Measurements from ENCODE around the gene DPP4.

Gene DPP4

DNA sequence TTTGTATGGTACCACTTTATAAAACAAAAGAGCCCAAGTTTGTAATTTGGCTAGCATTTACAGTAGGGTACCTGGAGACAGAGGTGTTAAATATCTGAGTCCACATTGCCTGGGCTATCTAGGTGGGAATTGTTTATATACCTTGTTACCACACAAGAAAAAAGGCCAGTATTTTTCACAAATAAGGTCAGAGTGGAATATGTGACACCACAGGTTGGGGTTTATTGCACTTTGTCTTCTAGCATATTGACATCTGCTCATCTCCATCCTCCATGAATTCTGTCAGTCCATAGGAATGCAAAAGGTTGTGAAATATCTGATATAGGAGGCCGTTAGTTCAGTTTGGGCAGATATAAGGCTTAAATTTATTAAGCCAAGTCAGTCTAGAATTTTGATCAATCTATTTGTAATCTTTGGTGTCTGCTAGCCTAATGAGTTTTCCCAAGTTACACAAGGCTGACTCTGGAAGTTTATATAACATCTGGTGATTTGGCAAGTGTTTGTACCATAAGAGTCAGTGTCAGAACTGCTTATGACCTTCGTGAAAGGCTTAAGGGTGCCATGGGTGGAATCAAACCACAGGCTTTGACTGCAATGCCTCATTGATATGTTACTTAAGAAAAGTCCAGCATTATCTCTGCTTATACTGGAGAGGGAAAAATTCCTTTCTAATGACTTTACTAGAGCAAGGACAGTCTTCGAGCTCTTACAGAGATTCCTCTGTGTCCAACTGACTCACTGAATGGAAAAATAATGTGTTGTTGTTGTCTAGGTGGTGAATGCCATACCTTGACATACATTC is 11.3 kb upstream of the DPP4 start:
- DNase-seq, result no peak

DNA sequence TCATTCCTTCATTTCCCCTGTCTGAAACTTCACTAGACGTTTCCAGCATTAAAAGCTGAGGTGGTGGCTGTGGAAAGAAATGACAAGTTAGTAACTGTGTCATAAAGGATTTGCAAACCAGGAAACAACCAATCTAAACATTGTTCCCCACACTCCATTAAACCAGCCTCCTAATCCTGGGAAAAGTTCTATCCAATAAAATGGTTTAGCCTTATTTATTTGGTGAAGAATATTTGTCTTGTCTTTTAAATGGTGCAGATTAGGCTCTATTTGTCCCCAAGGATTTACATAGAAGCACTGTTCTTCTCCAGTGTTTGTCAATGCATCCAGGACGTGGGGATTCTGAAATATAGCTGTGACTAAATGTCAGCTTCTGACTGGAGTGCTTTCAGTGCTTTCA is 10.5 kb upstream of the DPP4 start:
- no peak for DNase-seq

DNA sequence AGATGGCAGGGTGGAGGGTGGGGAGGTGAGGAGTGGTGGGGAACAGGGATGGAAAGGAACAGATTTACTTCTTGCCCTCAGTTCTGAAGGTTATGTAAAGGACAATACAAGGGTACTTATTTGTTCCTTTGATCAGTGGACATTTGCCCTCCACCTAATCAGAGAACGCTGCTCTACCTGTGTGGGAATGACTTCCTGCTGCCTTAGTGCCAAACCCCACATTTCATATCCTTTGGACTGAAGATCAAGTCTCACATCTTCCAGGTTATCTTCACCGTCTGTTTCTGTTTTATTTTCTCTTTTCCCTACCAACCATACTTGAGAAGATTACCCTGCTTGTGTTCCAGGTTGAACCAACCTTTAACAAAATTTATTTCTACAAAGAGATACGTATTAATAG is 8.7 kb upstream of the DPP4 start:
- no peak for DNase-seq

DNA sequence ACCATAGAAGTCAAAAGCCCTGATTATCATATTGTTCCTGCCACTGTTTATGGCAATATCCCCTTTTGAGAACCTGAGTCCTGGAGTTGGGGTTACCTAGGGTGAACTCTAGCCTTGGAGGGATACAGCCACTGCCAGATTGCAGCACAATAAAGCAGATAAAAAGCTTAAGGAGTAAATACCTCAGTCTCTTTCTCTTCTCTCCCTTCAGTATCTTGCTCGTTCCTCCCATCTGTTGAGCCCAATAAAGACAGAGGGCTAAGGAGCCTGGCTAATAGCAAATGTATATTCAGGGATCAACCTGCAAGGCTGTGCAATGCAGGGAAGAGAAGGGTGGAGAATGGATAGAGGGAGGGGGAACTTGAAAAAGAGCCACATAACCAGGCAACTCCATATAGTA is 8.0 kb upstream of the DPP4 start:
- no peak for DNase-seq

DNA sequence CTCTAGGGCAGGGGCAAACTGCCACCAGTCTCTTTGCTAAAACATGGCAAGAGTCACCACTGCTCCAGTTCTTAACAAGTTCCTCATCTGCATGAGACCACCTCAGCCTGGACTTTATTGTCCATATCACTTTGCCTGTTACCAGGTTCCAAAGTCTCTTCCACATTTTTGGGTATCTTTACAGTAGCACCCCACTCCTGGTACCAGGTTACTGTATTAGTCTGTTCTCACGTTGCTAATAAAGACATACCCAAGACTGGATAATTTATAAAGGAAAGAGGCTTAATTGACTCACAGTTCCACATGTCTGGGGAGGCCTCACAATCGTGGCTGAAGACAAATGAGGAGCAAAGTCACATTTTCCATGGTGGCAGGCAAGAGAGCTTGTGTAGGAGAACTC is 5.5 kb upstream of the DPP4 start:
- DNase-seq, result no peak

DNA sequence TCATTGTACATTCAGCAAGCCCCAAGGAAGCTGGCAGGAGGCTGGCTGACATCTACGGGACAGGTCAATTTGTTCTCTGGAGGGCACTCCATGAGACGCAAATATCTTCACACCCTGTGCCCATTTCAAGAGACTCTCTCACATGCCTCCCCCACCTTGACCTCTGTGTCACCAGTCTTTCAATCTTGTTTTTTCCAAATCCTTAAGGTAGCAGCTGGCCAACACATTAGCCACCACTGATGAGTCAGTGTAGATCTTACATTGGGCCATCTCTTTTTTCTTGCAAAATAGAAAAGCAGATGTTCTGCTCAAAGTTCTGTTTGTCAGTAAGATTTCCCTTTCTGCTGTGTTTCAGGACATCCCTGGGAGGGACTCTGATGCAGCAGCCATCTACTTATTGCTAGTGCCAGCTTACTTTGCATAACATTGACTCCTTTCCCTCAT is 1.7 kb upstream of the DPP4 start:
- no peak for DNase-seq

DNA sequence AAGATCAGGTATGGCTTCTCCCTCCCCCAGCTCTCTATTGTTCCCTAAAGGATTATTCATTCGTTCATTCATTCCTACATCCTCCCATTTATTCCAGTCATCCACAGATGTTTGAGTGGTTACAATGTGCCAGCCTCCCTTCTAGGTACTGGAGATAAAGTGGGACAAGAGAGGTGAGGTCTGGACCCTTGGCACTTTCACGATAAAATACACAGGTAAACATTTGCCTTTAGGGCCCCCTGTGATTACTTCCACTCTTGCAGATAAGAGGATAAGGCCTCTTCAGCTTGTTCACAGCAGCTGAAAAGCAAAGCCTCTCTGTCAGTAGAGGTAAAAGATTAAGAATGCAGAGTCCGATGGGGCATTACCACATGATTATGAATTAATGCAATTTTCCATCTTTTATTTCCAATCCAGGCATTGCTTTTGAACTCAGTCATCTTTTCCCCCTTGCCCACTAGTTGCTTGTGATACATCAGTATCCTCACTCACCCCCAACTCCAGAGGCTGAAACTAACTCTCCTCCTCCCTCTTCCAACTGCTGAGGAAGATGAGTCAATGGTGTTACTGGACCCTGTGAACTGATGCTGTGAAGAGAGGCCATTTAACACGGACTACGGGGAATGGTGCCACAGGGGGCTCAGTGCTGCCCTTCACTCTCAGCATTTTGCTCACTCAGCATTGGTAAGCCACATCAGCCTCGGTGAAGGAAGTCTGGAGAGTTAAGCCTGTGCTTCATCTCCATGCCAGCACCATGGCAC is 1.1 kb upstream of the DPP4 start:
- no peak for DNase-seq

DNA sequence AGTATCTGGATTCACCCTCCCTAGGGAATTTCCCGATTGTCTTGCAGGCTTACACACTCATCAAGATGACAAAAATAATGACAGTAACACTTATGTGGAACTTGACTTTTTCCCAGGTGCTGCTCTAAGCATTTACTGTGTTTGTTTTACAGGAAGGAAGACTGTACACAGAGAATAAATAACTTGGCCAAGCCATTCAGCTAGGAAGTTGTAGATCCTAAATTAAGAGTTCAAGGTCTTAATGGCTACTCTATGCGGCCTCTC is 549 bp upstream of the DPP4 start:
- DNase-seq, result no peak

DNA sequence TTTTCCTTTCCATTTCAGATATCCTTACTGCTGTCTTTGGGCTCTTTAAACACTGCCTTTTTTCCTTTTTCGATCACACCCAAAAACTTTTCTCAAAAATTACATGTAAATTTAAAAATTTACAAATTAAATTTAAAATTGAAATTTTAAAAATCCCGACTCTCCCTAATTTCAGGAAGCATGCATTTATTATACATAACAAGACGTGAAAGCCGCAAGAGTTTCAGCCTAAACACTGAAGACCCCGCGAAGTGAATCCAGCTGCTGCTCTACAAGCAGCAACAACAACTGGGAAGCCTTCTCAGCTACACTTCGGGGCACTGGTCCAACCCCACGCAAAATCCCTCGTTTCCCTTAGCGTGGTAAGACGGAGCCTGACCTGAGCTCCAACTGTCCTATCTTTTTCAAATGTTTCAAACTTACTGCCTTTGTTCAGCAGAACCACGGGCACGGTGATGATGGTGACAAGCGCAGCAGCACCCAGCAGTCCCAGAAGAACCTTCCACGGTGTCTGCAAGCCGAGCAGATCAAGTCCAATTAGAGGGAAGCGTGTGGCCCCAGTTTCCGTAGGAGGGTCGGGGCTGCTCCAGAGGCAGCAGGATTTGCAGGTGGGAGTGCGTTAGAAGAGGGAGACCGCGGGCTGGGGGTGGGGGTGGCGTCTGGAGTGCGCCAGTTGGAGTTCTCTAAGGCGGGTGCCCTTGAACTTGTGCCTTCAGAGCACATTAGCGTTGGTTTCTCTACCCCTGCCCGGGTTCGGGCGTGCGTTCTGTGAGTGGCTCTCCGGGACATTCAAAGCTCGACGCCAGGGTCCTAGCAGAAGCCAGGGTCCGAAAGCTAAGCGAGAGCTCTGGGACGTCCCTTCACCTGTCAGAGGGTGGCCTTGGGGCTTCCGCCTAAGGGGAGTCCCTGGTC is 783 bp downstream of the DPP4 start:
- DNase-seq, result peak; percentile 19

DNA sequence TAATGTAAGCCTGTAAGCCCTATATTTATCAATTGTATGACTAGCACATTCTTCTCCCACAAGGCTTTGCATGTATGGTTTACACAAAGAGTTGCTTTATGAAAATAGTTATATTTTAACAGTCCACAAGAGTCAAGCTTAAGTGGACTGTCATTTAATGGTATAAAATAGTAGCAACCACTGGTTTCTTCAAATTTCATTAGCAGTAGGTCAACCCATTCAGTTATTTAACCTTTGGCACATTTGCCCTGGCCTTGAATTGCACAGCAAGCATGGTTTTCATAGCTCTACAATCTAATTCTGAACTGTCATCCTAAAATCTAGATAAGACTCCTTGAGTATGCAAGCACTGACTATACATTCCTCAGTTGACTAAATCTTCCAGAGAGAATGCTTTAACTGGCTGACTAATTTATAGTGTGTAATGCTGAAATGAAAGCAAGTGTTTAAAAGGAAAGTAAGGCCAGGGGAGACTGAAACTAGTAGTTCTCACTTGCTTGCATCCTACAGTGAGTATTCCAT is 1.8 kb downstream of the DPP4 start:
- DNase-seq, result no peak

DNA sequence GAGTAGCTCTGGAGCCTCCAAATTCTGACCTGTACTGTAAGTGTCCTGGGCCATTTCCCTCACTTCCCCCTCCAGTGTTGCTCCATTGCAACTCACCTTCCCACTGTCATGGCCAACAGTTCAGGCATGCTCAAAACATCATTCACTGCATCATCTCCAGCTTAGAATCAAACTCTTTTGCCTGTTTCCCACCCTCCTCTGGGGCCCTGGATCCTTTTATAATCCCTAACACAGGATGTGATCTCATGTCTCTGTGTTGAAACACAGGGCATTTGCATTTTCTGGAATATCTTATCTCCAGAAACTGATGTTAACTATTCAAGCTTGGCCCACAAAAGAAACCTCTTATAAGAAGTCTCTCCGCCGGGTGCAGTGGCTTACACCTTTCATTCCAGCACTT is 3.0 kb downstream of the DPP4 start:
- DNase-seq, result no peak

DNA sequence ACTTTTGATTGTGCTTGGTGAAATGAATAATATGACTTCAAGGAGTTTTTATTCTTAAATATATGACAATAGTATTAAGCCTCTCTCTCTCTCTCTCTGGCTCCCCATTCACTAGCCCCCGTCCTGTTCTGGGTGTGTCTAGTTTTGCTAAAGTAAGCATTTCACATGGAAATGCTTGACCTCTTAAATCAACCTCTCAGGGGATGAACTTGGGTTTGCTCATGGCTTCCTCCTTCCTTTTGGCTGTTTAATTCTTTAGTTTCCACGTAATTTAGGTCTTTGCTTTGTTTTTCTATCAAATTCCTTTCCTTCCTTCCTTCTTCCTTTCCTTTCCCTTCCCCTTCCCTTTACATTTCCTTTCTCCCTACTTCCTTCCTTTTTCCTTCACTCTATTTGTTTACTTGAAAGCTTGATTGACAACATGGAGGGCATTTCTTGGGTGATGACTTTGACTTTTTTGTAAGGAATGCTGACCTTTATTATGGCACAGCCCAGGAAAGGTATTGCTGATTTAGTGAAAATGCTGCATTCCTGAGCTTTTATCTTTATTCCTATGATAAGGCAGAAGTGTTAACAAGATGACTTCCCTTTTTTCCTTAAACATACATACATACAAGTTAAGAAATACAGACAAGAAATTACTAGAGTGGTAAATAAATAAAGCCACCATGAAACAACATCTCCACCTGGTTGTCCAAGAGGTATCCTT is 3.6 kb downstream of the DPP4 start:
- no peak for DNase-seq

DNA sequence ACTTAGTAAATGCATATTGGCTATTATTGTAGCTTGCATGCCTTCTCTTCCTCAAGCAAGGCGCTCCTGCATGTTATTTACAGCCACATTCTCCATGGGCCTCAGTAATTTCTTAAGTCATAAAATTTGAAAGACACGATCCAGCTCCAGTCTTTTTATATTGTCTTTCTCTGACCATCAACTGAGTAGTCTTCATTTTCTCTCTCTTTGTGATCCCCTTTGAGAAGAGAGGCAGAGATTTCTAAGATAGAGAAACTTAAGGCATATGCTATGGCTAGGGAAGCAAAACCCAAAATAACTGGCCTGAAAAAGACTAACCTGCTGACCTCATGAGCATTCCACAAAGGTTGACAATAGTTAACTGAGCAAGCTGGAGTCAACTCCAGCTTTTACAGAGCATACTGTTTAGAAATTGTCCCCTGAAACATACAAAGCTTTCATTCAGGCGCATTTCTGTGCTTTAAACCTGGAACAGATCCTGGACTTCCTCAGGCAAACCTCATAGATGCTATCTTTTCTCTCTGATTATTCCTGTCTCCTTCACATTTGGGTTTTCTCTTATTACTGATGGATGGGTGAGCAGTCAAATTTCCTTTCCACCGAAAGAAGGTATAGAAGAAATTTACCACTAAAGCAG is 4.6 kb downstream of the DPP4 start:
- no peak for DNase-seq

DNA sequence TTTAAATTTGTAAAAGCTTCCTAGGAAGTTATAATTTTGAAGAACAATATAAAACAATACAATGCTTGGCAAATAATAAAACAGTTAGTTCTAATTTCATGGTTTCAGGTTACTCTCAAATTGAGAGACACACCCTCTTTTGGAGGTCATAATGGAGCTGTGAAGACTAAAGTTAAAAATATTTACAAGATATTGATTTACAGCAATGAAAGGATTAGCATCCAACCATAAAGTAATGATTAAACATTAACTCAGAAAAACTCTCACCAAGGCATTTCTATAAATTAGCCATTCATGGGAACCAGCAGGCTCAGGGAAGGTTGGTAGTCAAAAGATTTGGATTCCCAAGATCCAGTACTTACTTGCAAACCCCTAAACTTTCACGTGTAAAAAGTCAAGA is 6.4 kb downstream of the DPP4 start:
- DNase-seq, result no peak

DNA sequence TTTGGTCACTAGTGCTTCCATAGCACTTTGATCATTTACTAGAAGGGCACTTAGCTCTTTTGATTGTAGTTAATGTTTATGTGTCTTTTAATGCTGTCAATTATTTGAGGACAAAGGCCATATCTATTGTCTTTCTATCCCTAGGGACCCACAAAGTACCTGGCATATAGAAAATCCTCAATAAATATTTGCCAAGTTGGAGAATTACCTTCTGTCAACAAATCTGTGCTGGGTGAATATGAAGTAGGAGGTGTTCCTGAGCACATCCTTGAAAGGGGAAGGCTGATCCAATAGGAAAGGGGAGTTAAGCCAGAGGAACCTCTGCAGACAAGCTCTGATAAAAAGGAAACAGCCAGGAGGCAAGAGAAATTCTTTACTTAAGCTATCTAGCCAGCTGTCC is 8.2 kb downstream of the DPP4 start:
- DNase-seq, result no peak

DNA sequence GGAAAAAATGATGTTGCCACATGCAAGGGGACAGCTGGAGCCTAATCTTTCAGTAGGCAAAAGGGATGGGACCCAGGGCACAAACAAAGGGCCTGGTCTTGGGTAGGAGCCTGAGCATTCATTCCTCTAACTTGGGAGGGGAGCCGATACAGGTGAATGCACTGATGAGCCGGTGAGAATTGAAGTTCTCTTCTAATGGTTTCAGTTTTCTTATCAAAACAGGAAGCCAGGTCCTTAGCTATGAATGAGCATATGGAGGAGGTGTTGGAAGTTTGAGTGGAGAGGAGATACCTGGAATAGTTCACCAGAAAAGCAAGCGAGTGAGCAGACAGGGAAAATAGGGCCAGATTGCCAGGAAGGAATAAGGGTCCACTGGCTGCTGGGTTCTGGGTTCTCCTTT is 10.1 kb downstream of the DPP4 start:
- DNase-seq, result no peak

DNA sequence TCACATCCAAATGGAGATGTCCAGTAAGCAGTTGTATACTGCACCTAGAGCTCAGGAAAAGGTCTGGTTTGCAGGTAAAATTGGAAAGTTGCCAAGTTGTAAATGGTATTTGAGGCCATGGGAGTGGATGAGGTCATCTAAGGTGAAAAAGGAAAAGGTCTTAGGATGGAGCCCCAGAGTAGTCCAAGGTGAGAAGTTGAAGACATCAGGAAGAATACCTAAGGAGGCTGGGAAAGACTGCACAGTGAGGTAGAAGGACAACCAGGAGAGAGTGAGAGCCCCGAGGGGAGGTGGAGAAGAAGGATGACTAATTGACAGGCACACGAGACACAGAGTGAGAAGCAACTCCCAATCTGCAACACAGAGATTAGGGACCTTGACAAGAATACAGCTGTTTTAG is 10.7 kb downstream of the DPP4 start:
- no peak for DNase-seq

DNA sequence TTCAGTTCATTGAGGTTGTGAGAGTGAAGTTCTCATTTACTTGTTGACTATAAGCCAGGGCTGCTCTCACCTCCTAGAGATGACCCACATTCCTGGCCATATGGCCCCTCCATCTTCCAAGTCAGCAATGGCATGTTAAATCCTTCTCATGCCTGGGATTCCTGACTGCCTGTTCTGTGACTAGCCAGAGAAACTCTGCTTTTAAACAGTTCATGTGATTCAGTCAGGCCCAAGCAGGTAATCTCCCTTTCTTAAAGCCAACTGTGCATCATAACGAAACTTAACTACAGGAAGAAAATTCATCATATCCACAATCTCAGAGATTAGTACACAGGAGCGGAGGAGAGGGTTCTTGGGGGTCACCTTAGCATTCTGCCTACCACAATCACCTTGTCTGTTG is 11.5 kb downstream of the DPP4 start:
- DNase-seq, result no peak

DNA sequence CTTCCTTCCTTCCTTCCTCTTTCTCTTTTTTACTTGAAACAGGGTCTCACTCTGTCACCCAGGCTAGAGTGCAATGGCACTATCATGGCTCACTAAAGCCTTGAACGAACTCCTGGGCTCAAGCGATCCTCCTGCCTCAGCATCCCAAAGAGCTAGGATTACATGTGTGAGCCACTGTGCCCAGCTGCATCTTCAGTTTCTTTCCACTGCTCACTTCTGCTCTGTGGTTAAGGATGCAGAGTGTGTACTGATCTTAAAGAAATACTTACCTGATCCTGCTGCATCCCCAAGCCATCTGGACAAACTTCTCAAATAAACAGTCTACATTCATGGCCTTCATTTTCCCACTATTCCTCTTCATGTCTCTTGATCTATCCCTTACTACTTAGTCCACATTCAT is 13.0 kb downstream of the DPP4 start:
- DNase-seq, result no peak

DNA sequence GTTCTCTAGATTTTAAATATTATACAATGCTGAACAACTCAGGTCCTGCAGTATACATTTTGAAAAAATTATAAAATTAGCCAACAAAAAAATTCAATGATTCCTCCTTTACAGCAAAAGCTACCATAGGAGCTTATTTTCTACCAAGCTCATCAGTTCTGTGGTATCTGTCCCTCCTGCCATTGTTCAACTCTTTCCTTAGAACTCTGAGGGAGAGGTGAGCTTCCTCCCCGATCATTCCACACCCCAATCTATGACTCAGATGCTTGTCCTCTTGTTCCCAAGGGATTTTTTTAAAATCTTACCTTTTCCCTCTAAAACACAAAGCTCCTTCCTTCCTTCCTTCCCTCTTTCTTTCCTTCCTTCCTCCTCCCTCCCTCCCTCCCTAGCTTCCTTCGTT is 13.5 kb downstream of the DPP4 start:
- DNase-seq, result no peak

DNA sequence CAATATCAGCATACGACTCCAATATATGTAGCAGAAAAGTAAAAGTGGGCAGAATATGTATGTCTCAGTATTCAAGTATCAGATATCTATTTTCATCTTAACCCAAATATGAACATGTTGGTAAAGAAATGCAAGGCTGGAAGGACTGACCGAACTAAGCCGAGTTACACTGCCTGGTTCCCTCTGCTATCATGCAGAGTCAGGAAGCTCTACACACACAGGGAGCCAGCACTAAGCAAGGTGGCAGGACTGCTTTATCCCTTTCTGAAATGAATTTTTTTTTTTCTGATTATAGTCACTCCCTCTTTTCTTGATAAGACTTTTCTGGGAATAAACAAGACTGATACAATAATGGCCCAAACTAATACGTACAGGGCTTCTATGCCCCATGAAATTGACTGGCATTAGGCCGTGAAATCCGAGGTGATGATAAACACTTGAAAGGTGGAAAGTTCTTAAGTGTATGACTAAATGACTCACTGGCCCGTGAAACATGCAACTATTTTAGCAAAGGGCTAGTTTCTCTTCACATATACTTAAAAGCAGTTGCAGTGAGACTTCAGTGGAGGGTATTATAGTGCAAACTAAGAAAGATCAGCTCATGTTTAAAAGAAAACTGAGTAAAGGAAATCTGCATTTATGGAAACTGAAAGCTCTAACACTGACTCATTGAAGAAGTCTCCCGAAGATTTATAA is 14.9 kb downstream of the DPP4 start:
- DNase-seq, result no peak

DNA sequence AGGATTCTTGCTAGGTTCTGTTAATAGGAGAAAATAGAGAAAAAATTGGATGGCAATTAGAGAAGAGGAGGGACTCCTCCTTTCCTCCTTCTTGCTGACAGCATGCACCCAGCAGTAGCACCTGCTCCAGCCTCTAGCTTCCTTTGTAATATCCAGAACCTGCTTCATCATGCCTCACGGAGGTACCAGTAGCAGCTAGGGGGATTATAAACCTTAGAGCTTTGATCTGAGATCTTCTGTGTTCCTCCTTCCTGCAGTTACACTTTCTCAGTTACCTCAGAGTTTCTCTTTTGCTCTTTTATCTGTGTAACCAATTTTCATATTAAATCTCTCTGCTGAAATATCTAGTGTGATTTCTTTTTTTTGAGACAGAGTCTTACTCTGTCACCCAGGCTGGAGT is 16.6 kb downstream of the DPP4 start:
- no peak for DNase-seq
